PC-3 (cell line): Measurements from ENCODE around the gene DMD. TPM values are rescaled to one million over a fixed set of nuclear protein-coding genes. Genes with fewer than 3 reads are reported as not detected.

ENCODE experiments used
- ATAC-seq: fragments of 200-7000 bp; cut with Tn5 transposase; 2 replicates; pipeline ENCODE4 v1.9.1; 2020; ENCODE audit warnings: mild to moderate bottlenecking, moderate library complexity
- BruUV-seq: library from RNA; stranded (reverse); fragments of 400-500 nt; replicated peaks from 2 replicates; lab custom pipeline; 2021; lab: Mats Ljungman, UMichigan
- CTCF ChIA-PET: fragments of 300-600 bp; sonication (Branson Sonifier 250); formaldehyde crosslinking; loops from one replicate; lab custom pipeline; 2022; ENCODE audit warnings: antibody characterized with exemption; lab: Charles Lee
- POLR2A ChIA-PET: fragments of 300-600 bp; sonication (Branson Sonifier 250); formaldehyde crosslinking; loops from one replicate; lab custom pipeline; 2022; ENCODE audit warnings: antibody characterized with exemption; ENCODE audit not compliant: unreplicated experiment; lab: Charles Lee
- DNase-seq: peaks from one replicate; pipeline ENCODE4 v3.0.0-alpha.2; 2015
- H2AFZ ChIP-seq: fragments of 300-600 bp; sonication (generic); 2 replicates; pipeline ENCODE4 v1.6.0; 2016; ENCODE audit warnings: antibody characterized with exemption, low read length
- H3F3A ChIP-seq: fragments of 300-600 bp; sonication (generic); one replicate; pipeline ENCODE4 v1.6.0; 2017; ENCODE audit warnings: antibody characterized with exemption, low read length, control low read depth, mild to moderate bottlenecking; ENCODE audit not compliant: unreplicated experiment
- H3K27ac ChIP-seq: fragments of 300-600 bp; sonication (generic); 2 replicates; pipeline ENCODE4 v1.5.1; 2016; ENCODE audit warnings: mild to moderate bottlenecking, low read length
- H3K27me3 ChIP-seq: fragments of 300-600 bp; sonication (generic); 2 replicates; pipeline ENCODE4 v1.6.1; 2016; ENCODE audit warnings: low read length, mixed read lengths
- H3K36me3 ChIP-seq: fragments of 300-600 bp; sonication (generic); 2 replicates; pipeline ENCODE4 v1.6.1; 2016; ENCODE audit warnings: low read depth, mixed run types, low read length, mixed read lengths
- H3K4me1 ChIP-seq: fragments of 300-600 bp; sonication (generic); 2 replicates; pipeline ENCODE4 v1.5.1; 2016; ENCODE audit warnings: low read length; ENCODE audit not compliant: insufficient read depth
- H3K4me2 ChIP-seq: fragments of 300-600 bp; sonication (generic); 2 replicates; pipeline ENCODE4 v1.6.0; 2016; ENCODE audit warnings: low read length
- H3K4me3 ChIP-seq: fragments of 300-600 bp; sonication (generic); 2 replicates; pipeline ENCODE4 v1.5.1; 2016; ENCODE audit warnings: mild to moderate bottlenecking, low read length, mixed read lengths
- H3K79me2 ChIP-seq: fragments of 300-600 bp; sonication (generic); 2 replicates; pipeline ENCODE4 v1.6.1; 2017; ENCODE audit warnings: low read length, mixed read lengths
- H3K9ac ChIP-seq: fragments of 300-600 bp; sonication (generic); 2 replicates; pipeline ENCODE4 v1.6.0; 2016; ENCODE audit warnings: mild to moderate bottlenecking, low read length
- H3K9me2 ChIP-seq: fragments of 300-600 bp; sonication (generic); replicated peaks from 2 replicates; pipeline ENCODE4 v1.6.1; 2016; ENCODE audit warnings: mixed run types, low read length, mixed read lengths
- H3K9me3 ChIP-seq: fragments of 300-600 bp; sonication (generic); 2 replicates; pipeline ENCODE4 v1.6.1; 2016; ENCODE audit warnings: low read length, mixed read lengths
- H4K20me1 ChIP-seq: fragments of 300-600 bp; sonication (generic); 2 replicates; pipeline ENCODE4 v1.6.1; 2016; ENCODE audit warnings: low read length, mixed read lengths
- EZH2 ChIP-seq: fragments of 300-600 bp; sonication (generic); IDR thresholded peaks from one replicate; pipeline ENCODE4 v1.6.1; 2017; ENCODE audit warnings: antibody characterized with exemption, mild to moderate bottlenecking, low read length; ENCODE audit not compliant: unreplicated experiment
- EZH2phosphoT487 ChIP-seq: fragments of 300-600 bp; sonication (generic); IDR thresholded peaks from 2 replicates; pipeline ENCODE4 v1.6.1; 2018; ENCODE audit warnings: mild to moderate bottlenecking, antibody characterized with exemption, low read length, borderline replicate concordance
- intact Hi-C: fragments of 100-400 bp; cut with micrococcal nuclease; formaldehyde crosslinking; loops from 2 replicates; pipeline ENCODE4 v1.9.0; 2023
- total RNA-seq: library from RNA; depleted of rRNA; stranded (reverse); fragments of >200 nt; gene quantifications from 2 replicates; pipeline ENCODE4 v1.2.3, GENCODE V29; 2014
- TF ChIP-seq, protein P1 (sequence below): fragments of 300-600 bp; sonication (generic); conservative IDR thresholded peaks from 2 replicates; pipeline ENCODE4 v1.5.1; 2017; ENCODE audit warnings: antibody characterized with exemption, low read depth, mild to moderate bottlenecking, low read length

The DMD gene
- total RNA-seq, 1 experiment from 2014 or later, result not detected

DNA sequence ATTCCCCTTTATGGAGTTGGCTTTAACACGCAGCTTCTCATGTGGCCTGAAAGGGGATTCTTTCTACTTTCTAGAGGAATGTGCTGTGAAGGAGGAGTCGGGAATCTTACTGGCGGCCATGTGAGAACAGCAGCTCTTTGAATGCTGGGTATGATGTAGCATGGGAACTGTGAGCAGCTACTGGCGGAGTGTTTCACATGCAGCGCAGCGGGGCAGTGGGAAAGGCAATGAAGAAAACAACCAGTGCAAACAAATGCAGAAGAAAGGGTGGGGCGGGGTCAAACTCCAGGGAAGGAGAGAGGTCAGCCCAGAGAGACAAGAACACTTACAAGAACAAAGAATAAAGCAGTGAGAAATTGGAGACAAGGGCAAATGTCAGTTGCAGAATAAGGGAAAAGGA lies 1775.8 kb downstream of the DMD start:
- CTCF ChIA-PET, result no interaction called here
- no peak for ATAC-seq
- BruUV-seq, result no TSS peak
- Histone ChIP-seq H2AFZ (no peak overlapping the region), H3K27ac (no peak overlapping the region), H3K9me3 (no peaks in the 10 kb centered on the region), H3K4me3 (no peak overlapping the region), H3K27me3 (no peaks in the 10 kb centered on the region), H3F3A (no peaks in the 10 kb centered on the region), H3K79me2 (no peaks in the 10 kb centered on the region), H3K9me2 (no peaks in the 10 kb centered on the region), H3K4me2 (no peak overlapping the region), H3K36me3 (no peaks in the 10 kb centered on the region), H4K20me1 (no peaks in the 10 kb centered on the region), H3K9ac (no peak overlapping the region), H3K4me1 (no peaks in the 10 kb centered on the region)
- no peak for DNase-seq
- no peak for TF ChIP-seq EZH2
- TF ChIP-seq, protein P1, sequence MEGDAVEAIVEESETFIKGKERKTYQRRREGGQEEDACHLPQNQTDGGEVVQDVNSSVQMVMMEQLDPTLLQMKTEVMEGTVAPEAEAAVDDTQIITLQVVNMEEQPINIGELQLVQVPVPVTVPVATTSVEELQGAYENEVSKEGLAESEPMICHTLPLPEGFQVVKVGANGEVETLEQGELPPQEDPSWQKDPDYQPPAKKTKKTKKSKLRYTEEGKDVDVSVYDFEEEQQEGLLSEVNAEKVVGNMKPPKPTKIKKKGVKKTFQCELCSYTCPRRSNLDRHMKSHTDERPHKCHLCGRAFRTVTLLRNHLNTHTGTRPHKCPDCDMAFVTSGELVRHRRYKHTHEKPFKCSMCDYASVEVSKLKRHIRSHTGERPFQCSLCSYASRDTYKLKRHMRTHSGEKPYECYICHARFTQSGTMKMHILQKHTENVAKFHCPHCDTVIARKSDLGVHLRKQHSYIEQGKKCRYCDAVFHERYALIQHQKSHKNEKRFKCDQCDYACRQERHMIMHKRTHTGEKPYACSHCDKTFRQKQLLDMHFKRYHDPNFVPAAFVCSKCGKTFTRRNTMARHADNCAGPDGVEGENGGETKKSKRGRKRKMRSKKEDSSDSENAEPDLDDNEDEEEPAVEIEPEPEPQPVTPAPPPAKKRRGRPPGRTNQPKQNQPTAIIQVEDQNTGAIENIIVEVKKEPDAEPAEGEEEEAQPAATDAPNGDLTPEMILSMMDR, result no peak
- intact Hi-C loops, result no loop called here
- POLR2A ChIA-PET, result no interaction called here

DNA sequence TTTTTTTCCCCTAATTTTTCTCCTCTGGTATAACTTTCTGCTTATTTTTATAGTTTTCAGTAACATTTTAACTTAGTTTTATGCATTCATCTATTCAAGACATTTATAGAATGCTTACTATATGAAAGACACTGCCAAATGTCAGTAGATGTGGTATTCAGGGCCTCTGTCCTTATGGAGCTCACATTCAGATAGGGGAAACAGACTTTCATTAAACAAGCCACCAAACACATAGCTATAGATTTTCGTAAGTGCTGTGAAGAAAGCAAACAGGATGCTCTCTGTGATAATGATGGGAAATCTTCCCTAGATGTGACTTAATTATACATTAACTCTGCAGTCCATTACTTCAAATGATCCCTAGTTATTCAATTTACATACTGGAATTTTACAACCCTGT lies 1777.5 kb downstream of the DMD start:
- no peak overlapping the region for H3K27ac ChIP-seq
- no peaks in the 10 kb centered on the region for H3K9me2 ChIP-seq
- H3K36me3 ChIP-seq, result no peaks in the 10 kb centered on the region
- H2AFZ ChIP-seq, result no peak overlapping the region
- H3K27me3 ChIP-seq, result no peaks in the 10 kb centered on the region
- no peaks in the 10 kb centered on the region for H3K4me1 ChIP-seq
- H3K9ac ChIP-seq, result no peak overlapping the region
- no peak for DNase-seq
- POLR2A ChIA-PET, result no interaction called here
- TF ChIP-seq EZH2phosphoT487 (no peak), EZH2 (no peak)
- TF ChIP-seq, protein P1, result no peak
- H4K20me1 ChIP-seq, result no peaks in the 10 kb centered on the region
- intact Hi-C loops, result no loop called here
- ATAC-seq, result no peak
- H3K4me3 ChIP-seq, result no peak overlapping the region
- H3K79me2 ChIP-seq, result no peaks in the 10 kb centered on the region
- CTCF ChIA-PET, result no interaction called here
- no peak overlapping the region for H3K4me2 ChIP-seq
- no peaks in the 10 kb centered on the region for H3K9me3 ChIP-seq
- no TSS peak for BruUV-seq
- H3F3A ChIP-seq, result no peaks in the 10 kb centered on the region

DNA sequence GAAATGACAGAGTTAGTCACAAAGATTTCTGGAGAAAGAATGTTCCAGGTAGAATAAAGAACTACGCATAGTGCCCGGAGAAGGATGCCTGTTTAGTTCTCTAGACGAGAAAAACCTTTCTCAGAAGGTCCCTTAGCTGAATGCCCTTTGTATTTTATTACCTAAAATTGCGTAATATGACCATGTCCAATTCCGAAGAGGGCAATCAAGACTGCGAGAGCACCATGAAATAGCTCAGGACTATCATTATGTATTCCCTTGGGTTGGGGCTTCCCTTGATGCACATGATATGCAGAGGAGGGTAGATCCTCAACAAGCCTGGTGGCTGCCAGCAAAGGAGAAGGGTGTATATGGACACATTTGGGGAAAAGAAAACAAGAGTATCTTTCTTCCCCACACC lies 1781.4 kb downstream of the DMD start:
- DNase-seq (no peak), ATAC-seq (no peak)
- POLR2A ChIA-PET, result no interaction called here
- Histone ChIP-seq H3F3A (no peaks in the 10 kb centered on the region), H3K9ac (no peak overlapping the region), H3K4me1 (no peaks in the 10 kb centered on the region), H2AFZ (no peak overlapping the region), H4K20me1 (no peaks in the 10 kb centered on the region), H3K4me2 (no peak overlapping the region), H3K9me3 (no peaks in the 10 kb centered on the region), H3K27ac (no peak overlapping the region), H3K27me3 (no peaks in the 10 kb centered on the region), H3K36me3 (no peaks in the 10 kb centered on the region), H3K4me3 (no peak overlapping the region), H3K9me2 (no peaks in the 10 kb centered on the region), H3K79me2 (no peaks in the 10 kb centered on the region)
- CTCF ChIA-PET, result no interaction called here
- no TSS peak for BruUV-seq
- TF ChIP-seq EZH2 (no peak), EZH2phosphoT487 (no peak)
- TF ChIP-seq, protein P1, result no peak
- intact Hi-C loops, result no loop called here
